B cell (primary cell): ENCODE results near the gene CRIM1. TPM values are rescaled to one million over a fixed set of nuclear protein-coding genes. Genes with fewer than 3 reads are reported as not detected.

Experiments used
- ATAC-seq: fragments of 200-7000 bp; cut with Tn5 transposase; one replicate; pipeline ENCODE4 v1.10.0; 2021; ENCODE audit warnings: low read depth, mild to moderate bottlenecking, moderate number of reproducible peaks, moderate library complexity
- CTCF ChIA-PET: fragments of 350-600 bp; sonication (Branson Sonifier 250); formaldehyde crosslinking; loops from one replicate; lab custom pipeline; 2021; ENCODE audit warnings: antibody characterized with exemption, inconsistent platforms; lab: Charles Lee
- POLR2A ChIA-PET: fragments of 350-600 bp; sonication (Branson Sonifier 250); formaldehyde crosslinking; loops from one replicate; lab custom pipeline; 2021; ENCODE audit warnings: antibody characterized with exemption; lab: Charles Lee
- DNase-seq: peaks from one replicate; pipeline ENCODE4 v3.0.0; 2013
- H2AFZ ChIP-seq: 2 replicates; pipeline ENCODE4 v1.6.1; 2012; ENCODE audit warnings: mild to moderate bottlenecking, low read depth, low read length; ENCODE audit not compliant: insufficient read depth, poor library complexity, severe bottlenecking
- H3K27ac ChIP-seq, 2 donors: 1 replicate in 1 of 2; 2 replicates in 1 of 2; pipeline ENCODE4 v1.5.1; 2012 to 2013; ENCODE audit warnings: low read length in 2 of 2, mild to moderate bottlenecking in 2 of 2, moderate library complexity in 1 of 2
- H3K27me3 ChIP-seq, 4 experiments: fragments of 200-600 bp in 1 of 4; sonication (generic) in 1 of 4; replicated peaks in 1 of 4; 1 replicate in 2 of 4; 2 replicates in 2 of 4; pipeline versions ENCODE4 v1.6.1 to v1.7.0; 2013 to 2016; ENCODE audit warnings: low read length in 3 of 4, mild to moderate bottlenecking in 2 of 4, mixed read lengths in 1 of 4, moderate library complexity in 1 of 4; ENCODE audit not compliant: insufficient read depth in 4 of 4, control insufficient read depth in 3 of 4; ENCODE audit errors: control extremely low read depth in 1 of 4
- H3K36me3 ChIP-seq, 2 experiments: replicated peaks in 1 of 2; 1 replicate in 1 of 2; 2 replicates in 1 of 2; pipeline versions ENCODE4 v1.6.1 to v1.7.1; 2013; ENCODE audit warnings: low read length in 1 of 2; ENCODE audit not compliant: insufficient read depth in 2 of 2, control insufficient read depth in 1 of 2; ENCODE audit errors: control extremely low read depth in 1 of 2, extremely low read depth in 1 of 2
- H3K4me1 ChIP-seq, 2 donors: fragments of 200-600 bp in 1 of 2; sonication (generic) in 1 of 2; 1 replicate in 1 of 2; 2 replicates in 1 of 2; pipeline versions ENCODE4 v1.5.1 to v1.6.1; 2013 to 2017; ENCODE audit warnings: low read length in 2 of 2; ENCODE audit not compliant: control insufficient read depth in 2 of 2, insufficient read depth in 2 of 2
- H3K4me2 ChIP-seq: replicated peaks from 2 replicates; pipeline ENCODE3; 2012; ENCODE audit warnings: mild to moderate bottlenecking, low read depth, low read length; ENCODE audit not compliant: poor library complexity, severe bottlenecking
- H3K4me3 ChIP-seq, 5 experiments: fragments of 200-600 bp in 1 of 5; sonication (generic) in 1 of 5; 1 replicate in 3 of 5; 2 replicates in 2 of 5; pipeline versions ENCODE4 v1.5.1 to v1.7.0; 2011 to 2016; ENCODE audit warnings: low read length in 4 of 5, mild to moderate bottlenecking in 4 of 5, low read depth in 2 of 5, control low read depth in 1 of 5, moderate library complexity in 1 of 5; ENCODE audit not compliant: insufficient read depth in 1 of 5; ENCODE audit errors: control extremely low read depth in 1 of 5, extremely low read depth in 1 of 5
- H3K79me2 ChIP-seq: fragments of 200-600 bp; sonication (generic); one replicate; pipeline ENCODE4 v1.6.0; 2016; ENCODE audit warnings: low read length; ENCODE audit not compliant: control insufficient read depth, insufficient read depth
- H3K9ac ChIP-seq: fragments of 200-600 bp; sonication (generic); 2 replicates; pipeline ENCODE4 v1.6.1; 2017; ENCODE audit warnings: mild to moderate bottlenecking, low read length, moderate library complexity
- H3K9me3 ChIP-seq, 3 donors: one replicate each; pipeline versions ENCODE4 v1.6.1 to v1.7.1; 2013; ENCODE audit warnings: low read length in 2 of 3; ENCODE audit not compliant: control insufficient read depth in 2 of 3, insufficient read depth in 1 of 3; ENCODE audit errors: control extremely low read depth in 1 of 3
- H4K20me1 ChIP-seq: 2 replicates; pipeline ENCODE4 v1.6.0; 2012; ENCODE audit warnings: mild to moderate bottlenecking, low read length; ENCODE audit not compliant: insufficient read depth, control insufficient read depth, poor library complexity, severe bottlenecking
- H3K27ac Mint-ChIP-seq: one replicate; pipeline ENCODE4 v1.8.0; 2021; ENCODE audit warnings: mixed read lengths
- H3K27me3 Mint-ChIP-seq: one replicate; pipeline ENCODE4 v1.8.0; 2021; ENCODE audit warnings: mixed read lengths
- H3K4me1 Mint-ChIP-seq: one replicate; pipeline ENCODE4 v1.8.0; 2021; ENCODE audit warnings: mixed read lengths
- H3K4me3 Mint-ChIP-seq: one replicate; pipeline ENCODE4 v1.8.0; 2021; ENCODE audit warnings: mixed read lengths
- H3K9me3 Mint-ChIP-seq: one replicate; pipeline ENCODE4 v1.8.0; 2022; ENCODE audit warnings: mixed read lengths; ENCODE audit not compliant: insufficient read depth
- CTCF ChIP-seq: fragments of 200-600 bp; IDR thresholded peaks from one replicate; pipeline ENCODE4 v1.8.0; 2022; ENCODE audit warnings: antibody characterized with exemption, mild to moderate bottlenecking
- EZH2 ChIP-seq: IDR thresholded peaks from 2 replicates; pipeline ENCODE4 v1.6.1; 2012; ENCODE audit warnings: borderline replicate concordance, low read depth, mild to moderate bottlenecking, moderate library complexity, low read length; ENCODE audit not compliant: insufficient read depth, poor library complexity, severe bottlenecking
- WGBS: methylation state at CpG from one replicate; pipeline ENCODE4 v1.1.5; 2013; ENCODE audit warnings: missing lambda C conversion rate; ENCODE audit not compliant: insufficient coverage; 5-methylcytosine and 5-hydroxymethylcytosine counted together
- intact Hi-C: fragments of 100-400 bp; cut with micrococcal nuclease; formaldehyde crosslinking; loops from one replicate; pipeline ENCODE4 v1.10.0; 2022
- polyA plus RNA-seq: library from polyadenylated mRNA; depleted of rRNA; stranded (reverse); fragments of >200 nt; gene quantifications from 2 replicates; pipeline ENCODE4 v1.2.3, GENCODE V29; 2012
- total RNA-seq, 2 donors: library from RNA; stranded (reverse); fragments of 120-200 nt in 1 of 2; gene quantifications; 1 replicate in 1 of 2; 2 replicates in 1 of 2; pipeline versions ENCODE4 v1.2.3 to v1.2.4, GENCODE V29; 2013 to 2022

Gene CRIM1
- total and polyA plus RNA-seq, 2 donors (not counting 1 experiment from before 2014, with no cell fraction given) = 1.3 to 5.0 TPM

DNA sequence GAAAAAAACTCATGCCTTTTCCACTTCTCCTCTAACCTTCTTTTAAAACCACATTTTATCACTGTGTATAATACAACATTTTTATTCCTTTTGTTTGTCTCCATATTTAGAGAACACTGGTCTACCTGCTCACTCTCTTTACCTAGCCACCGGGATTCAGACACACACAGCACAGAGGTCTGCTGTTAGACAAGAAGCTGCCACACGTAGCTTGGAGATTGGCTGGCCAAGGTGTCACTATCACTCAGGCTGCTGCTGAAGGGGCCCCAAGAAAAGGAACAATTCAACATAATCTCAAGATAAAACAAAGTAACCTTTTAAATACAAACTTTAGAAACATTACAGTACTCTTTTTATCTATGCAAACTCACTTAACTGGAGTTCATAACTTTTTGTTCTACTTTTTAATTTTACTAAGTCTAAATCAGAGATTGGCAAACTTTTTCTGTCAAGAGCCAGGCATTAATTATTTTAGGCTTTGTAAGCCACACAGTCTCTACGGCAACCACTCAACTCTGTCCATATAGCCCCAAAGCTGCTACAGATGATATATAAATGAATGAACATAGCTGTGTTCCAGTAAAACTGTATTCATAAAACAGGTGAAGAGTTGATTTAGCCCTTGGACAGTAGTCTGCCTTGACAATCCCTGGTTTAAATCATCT, 216.6 kb downstream of the CRIM1 start:
- Mint-ChIP-seq H3K4me1 (no peaks in the 10 kb centered on the region), H3K27ac (no peak overlapping the region), H3K27me3 (no peaks in the 10 kb centered on the region), H3K4me3 (no peak overlapping the region), H3K9me3 (no peaks in the 10 kb centered on the region)
- H3K9ac ChIP-seq = no peak overlapping the region
- H3K4me1 ChIP-seq = no peaks in the 10 kb centered on the region
- H3K9me3 ChIP-seq = no peaks in the 10 kb centered on the region
- intact Hi-C loops = no loop called here
- POLR2A ChIA-PET = no interaction called here
- no peaks in the 10 kb centered on the region for H4K20me1 ChIP-seq
- H3K4me2 ChIP-seq = no peak overlapping the region
- 100% methylated on average over 2 of the region's 3 CpGs for WGBS
- no peak for ATAC-seq
- TF ChIP-seq CTCF (no peak), EZH2 (no peak)
- no peaks in the 10 kb centered on the region for H3K27me3 ChIP-seq
- H3K36me3 ChIP-seq = peaks cover 0 to 39% of the 10 kb centered on the region in 2 experiments
- no peak overlapping the region for H2AFZ ChIP-seq
- CTCF ChIA-PET = no interaction called here
- no peak overlapping the region for H3K4me3 ChIP-seq
- DNase-seq = no peak
- H3K27ac ChIP-seq = no peak overlapping the region
- H3K79me2 ChIP-seq = no peaks in the 10 kb centered on the region

DNA sequence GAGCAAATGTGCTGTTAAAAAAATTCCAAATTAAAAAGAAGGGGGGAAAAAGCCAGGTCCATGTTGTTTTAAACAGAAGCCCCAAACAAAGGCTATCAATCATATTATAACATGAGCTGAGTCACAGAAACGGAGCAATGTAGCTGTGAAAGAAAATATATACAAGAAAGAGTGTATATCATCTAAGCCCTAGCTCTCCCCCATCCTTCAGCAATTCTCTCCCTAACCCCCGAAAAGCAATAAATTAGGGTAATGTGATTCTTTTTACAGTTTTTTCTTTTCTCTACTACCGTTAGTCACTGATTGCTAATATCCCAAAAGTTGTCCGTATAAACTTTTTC, 217.1 kb downstream of the CRIM1 start:
- CTCF ChIA-PET = no interaction called here
- Histone ChIP-seq H3K4me3 (no peak overlapping the region), H4K20me1 (no peaks in the 10 kb centered on the region), H3K4me1 (no peaks in the 10 kb centered on the region), H3K4me2 (no peak overlapping the region), H3K27me3 (no peaks in the 10 kb centered on the region), H2AFZ (no peak overlapping the region), H3K27ac (no peak overlapping the region), H3K9ac (no peak overlapping the region), H3K36me3 (peaks cover 0 to 44% of the 10 kb centered on the region in 2 experiments), H3K9me3 (no peaks in the 10 kb centered on the region), H3K79me2 (no peaks in the 10 kb centered on the region)
- no peaks in the 10 kb centered on the region for H3K4me1 Mint-ChIP-seq
- ATAC-seq = no peak
- H3K27ac Mint-ChIP-seq = no peak overlapping the region
- POLR2A ChIA-PET = no interaction called here
- no peak for DNase-seq
- intact Hi-C loops = no loop called here
- WGBS = no CpG with 5 or more reads among the region's 4 CpGs
- H3K9me3 Mint-ChIP-seq = no peaks in the 10 kb centered on the region
- H3K4me3 Mint-ChIP-seq = no peak overlapping the region
- no peaks in the 10 kb centered on the region for H3K27me3 Mint-ChIP-seq
- no peak for TF ChIP-seq CTCF
- no peak for TF ChIP-seq EZH2
